Right lung (tissue), 5 donors: Measurements from ENCODE around the gene TTC8. TPM values are rescaled to one million over a fixed set of nuclear protein-coding genes. Genes with fewer than 3 reads are reported as not detected.

Experiments
- polyA plus RNA-seq, 5 donors: library from polyadenylated mRNA; unstranded; fragments of 120-200 nt; gene quantifications; one replicate each; pipeline versions ENCODE4 v1.2.1 to v1.2.3, GENCODE V29; 2013; ENCODE audit warnings: inconsistent platforms in 1 of 5, low replicate concordance in 1 of 5; ENCODE audit not compliant: insufficient read length in 5 of 5, insufficient read depth in 1 of 5

Gene TTC8
- polyA plus RNA-seq, 5 donors, result 34.7 to 50.6 (median 43.9) TPM

Other genes with a start within 250 kb of the TTC8 start
- 1 to 10 TPM; 1.3 to 2.5 (median 1.8) TPM for gene EML5, start 31.7 kb upstream of the TTC8 start, polyA plus RNA-seq